Stomach (tissue), 4 donors: ENCODE results near the gene GSPT1.

Experiments
- CTCF ChIP-seq, 7 experiments: fragments of 450-650 bp in 4 of 7; fragments of 200-600 bp in 3 of 7; sonication (generic) in 3 of 7; IDR thresholded peaks; one replicate each; pipeline ENCODE4 v1.5.1; 2016 to 2019; ENCODE audit warnings: antibody characterized with exemption in 7 of 7, control low read depth in 2 of 7, mild to moderate bottlenecking in 1 of 7
- EP300 ChIP-seq: sonication (generic); formaldehyde crosslinking; IDR thresholded peaks from one replicate; pipeline ENCODE4 v1.6.1; 2017; ENCODE audit warnings: antibody characterized with exemption
- POLR2A ChIP-seq, 4 donors: fragments of 450-650 bp; IDR thresholded peaks; one replicate each; pipeline ENCODE4 v1.6.1; 2016; ENCODE audit warnings: antibody characterized with exemption in 4 of 4, control low read depth in 2 of 4, mild to moderate bottlenecking in 1 of 4, moderate library complexity in 1 of 4
- POLR2AphosphoS5 ChIP-seq, 3 donors: sonication (generic); formaldehyde crosslinking; IDR thresholded peaks; one replicate each; pipeline ENCODE4 v1.6.1; 2016; ENCODE audit warnings: antibody characterized with exemption in 3 of 3

GRCh38 chr16:11916524-11917285 is 949 bp upstream of the GSPT1 start:
- TF ChIP-seq CTCF (IDR thresholded peaks at IDR 0.05) (no peak), POLR2A (IDR thresholded peaks at IDR 0.05) (no peak), EP300 (no peak), POLR2AphosphoS5 (IDR thresholded peaks at IDR 0.05) (peak in 2 of 3 donors; percentile 68 to 79)
